ENCODE data around the gene ASMTL.

ASMTL gene

DNA sequence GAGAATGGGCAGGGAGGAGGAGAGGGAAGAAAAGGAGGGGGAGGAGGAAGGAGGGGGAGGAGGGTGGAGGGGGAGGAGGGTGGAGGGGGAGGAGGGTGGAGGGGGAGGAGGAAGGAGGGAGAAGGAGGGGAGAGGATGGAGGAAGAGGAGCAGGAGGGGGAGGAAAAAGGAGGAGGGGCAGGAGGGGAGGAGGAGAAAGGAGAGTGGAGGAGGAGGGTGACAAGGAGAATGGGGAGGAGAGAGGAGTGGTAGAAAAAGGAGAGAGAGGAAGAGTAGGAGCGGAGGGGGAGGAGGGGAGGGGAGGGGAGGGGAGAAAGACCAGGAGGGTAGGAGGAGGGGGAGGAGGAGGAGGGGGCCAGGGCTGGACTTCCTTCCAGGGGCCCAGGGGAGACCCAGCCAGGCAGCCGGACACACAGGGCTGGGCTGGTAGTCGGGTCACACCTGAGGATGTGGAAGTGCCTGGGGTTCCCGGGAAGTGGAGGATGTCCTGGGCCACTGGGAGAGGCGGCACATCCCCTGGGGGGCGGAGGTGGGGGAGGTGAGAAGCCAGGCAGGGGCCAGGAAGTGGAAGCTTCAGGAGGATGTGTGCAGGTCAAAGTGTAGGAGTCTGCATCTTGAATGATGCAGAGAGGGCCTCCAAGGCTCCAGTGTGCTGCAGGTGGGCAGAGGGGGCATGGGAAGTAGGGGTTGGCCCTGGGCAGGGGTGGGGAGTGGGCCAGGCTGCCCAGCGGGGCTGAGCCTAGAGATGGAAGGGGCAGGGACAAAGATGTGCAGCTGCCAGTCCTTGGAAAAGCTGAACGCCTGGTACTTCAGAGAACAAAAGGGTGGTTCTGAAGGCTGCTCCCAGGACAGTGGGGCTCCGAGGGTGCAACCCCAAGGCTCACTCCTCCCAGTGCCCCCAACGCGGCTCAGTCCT is 97.3 kb downstream of the ASMTL start:
- TF ChIP-seq, protein P1, sequence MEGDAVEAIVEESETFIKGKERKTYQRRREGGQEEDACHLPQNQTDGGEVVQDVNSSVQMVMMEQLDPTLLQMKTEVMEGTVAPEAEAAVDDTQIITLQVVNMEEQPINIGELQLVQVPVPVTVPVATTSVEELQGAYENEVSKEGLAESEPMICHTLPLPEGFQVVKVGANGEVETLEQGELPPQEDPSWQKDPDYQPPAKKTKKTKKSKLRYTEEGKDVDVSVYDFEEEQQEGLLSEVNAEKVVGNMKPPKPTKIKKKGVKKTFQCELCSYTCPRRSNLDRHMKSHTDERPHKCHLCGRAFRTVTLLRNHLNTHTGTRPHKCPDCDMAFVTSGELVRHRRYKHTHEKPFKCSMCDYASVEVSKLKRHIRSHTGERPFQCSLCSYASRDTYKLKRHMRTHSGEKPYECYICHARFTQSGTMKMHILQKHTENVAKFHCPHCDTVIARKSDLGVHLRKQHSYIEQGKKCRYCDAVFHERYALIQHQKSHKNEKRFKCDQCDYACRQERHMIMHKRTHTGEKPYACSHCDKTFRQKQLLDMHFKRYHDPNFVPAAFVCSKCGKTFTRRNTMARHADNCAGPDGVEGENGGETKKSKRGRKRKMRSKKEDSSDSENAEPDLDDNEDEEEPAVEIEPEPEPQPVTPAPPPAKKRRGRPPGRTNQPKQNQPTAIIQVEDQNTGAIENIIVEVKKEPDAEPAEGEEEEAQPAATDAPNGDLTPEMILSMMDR (conservative IDR thresholded peaks at IDR 0.05; ENCODE audit: low read depth, low read length), result no peak
- DNase-seq (ENCODE audit: low read depth), result no peak
- H3K4me3 ChIP-seq (ENCODE audit: low read depth, low read length), result no peak overlapping the region

DNA sequence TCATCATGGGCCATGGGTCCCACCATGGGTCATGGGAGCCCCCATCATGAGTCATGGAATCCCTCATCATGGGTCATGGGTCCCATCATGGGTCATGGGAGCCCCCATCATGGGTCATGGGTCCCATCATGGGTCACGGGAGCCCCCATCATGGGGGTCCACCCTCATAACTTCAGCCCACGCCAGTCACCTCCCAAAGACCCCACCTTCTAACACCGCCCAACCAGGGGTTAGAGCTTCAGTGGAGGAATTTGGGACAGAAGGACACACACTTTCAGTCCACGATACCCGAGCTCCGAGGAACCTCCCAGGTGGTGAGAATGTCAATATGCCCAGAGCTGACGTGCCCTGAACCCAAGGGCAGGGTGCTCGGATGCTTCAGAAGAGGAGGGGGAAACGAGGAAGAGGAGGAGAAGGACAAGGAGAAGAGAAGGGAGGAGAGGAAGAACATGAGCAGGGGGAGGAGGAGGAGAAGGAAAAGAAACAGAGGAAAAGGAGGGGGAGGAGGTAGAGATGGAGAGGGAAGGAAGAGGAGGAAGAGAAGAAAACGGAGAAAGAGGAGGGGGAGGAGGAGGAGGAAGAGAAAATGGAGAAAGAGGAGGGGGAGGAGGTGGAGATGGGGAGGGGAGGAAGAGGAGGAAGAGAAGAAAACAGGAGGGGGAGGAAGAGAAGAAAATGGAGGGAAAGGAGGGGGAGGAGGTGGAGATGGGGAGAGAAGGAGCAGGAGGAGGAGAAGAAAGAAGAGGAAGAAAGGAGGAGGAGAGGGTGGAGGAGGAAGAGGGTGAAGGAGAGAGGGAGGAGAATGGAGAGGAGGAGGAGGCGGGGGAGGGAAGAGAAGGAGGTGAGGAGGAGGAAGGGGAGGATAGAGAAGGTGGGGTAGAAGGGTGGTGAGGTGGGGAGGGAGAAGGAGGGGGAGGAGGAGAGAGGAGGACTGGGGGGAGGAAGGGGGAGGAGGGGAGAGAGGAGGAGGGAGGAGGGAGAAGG is 98.4 kb downstream of the ASMTL start:
- no peak overlapping the region for H3K4me3 ChIP-seq (ENCODE audit: low read depth, low read length)
- no peak for DNase-seq (ENCODE audit: low read depth)
- TF ChIP-seq, protein P1 (conservative IDR thresholded peaks at IDR 0.05; ENCODE audit: low read depth, low read length), result no peak
